Spleen (tissue), 11 donors: ENCODE results near the gene HDAC9. TPM values are rescaled to one million over a fixed set of nuclear protein-coding genes. Genes with fewer than 3 reads are reported as not detected.
A peak's percentile ranks its signal among the peaks of the same experiment; 100 is the strongest.

Experiments used
- DNase-seq: peaks from one replicate; pipeline ENCODE4 v3.0.0-alpha.2; 2020
- H3K27ac ChIP-seq, 8 donors: fragments of 200-600 bp; sonication (generic) in 7 of 8; 1 replicate in 4 of 8; 2 replicates in 4 of 8; pipeline versions ENCODE4 v1.5.0 to v1.8.0; 2016 to 2021; ENCODE audit warnings: inconsistent platforms in 4 of 8, mild to moderate bottlenecking in 4 of 8, moderate library complexity in 1 of 8
- H3K27me3 ChIP-seq, 7 donors: fragments of 200-600 bp; sonication (generic) in 6 of 7; replicated peaks in 1 of 7; 1 replicate in 4 of 7; 2 replicates in 3 of 7; pipeline versions ENCODE4 v1.5.0 to v1.8.0; 2016 to 2021; ENCODE audit warnings: inconsistent platforms in 3 of 7, mild to moderate bottlenecking in 1 of 7
- H3K36me3 ChIP-seq, 6 donors: fragments of 200-600 bp; sonication (generic) in 5 of 6; 1 replicate in 4 of 6; 2 replicates in 2 of 6; pipeline versions ENCODE4 v1.5.0 to v1.8.0; 2016 to 2021; ENCODE audit warnings: inconsistent platforms in 2 of 6
- H3K4me1 ChIP-seq, 6 donors: fragments of 200-600 bp; sonication (generic) in 5 of 6; 1 replicate in 3 of 6; 2 replicates in 3 of 6; pipeline versions ENCODE4 v1.5.0 to v1.8.0; 2016 to 2021; ENCODE audit warnings: inconsistent platforms in 3 of 6
- H3K4me3 ChIP-seq, 8 donors: fragments of 200-600 bp; sonication (generic) in 7 of 8; 1 replicate in 4 of 8; 2 replicates in 4 of 8; pipeline versions ENCODE4 v1.5.0 to v1.8.0; 2016 to 2021; ENCODE audit warnings: inconsistent platforms in 4 of 8, mild to moderate bottlenecking in 4 of 8, moderate library complexity in 2 of 8
- H3K9me3 ChIP-seq, 8 donors: fragments of 200-600 bp; sonication (generic) in 7 of 8; 1 replicate in 4 of 8; 2 replicates in 4 of 8; pipeline versions ENCODE4 v1.5.0 to v1.8.0; 2016 to 2021; ENCODE audit warnings: inconsistent platforms in 4 of 8
- CTCF ChIP-seq, 11 experiments: fragments of 200-600 bp in 7 of 11; fragments of 450-650 bp in 4 of 11; sonication (generic) in 4 of 11; IDR thresholded peaks in 8 of 11; conservative IDR thresholded peaks in 3 of 11; 1 replicate in 7 of 11; 2 replicates in 4 of 11; pipeline versions ENCODE4 v1.4.0 to v1.8.0; 2016 to 2021; ENCODE audit warnings: antibody characterized with exemption in 11 of 11, inconsistent platforms in 4 of 11, mild to moderate bottlenecking in 1 of 11
- POLR2A ChIP-seq, 3 donors: fragments of 450-650 bp; IDR thresholded peaks; one replicate each; pipeline ENCODE4 v1.5.1; 2017; ENCODE audit warnings: antibody characterized with exemption in 3 of 3, mild to moderate bottlenecking in 1 of 3
- POLR2AphosphoS5 ChIP-seq, 3 donors: sonication (generic); formaldehyde crosslinking; IDR thresholded peaks; one replicate each; pipeline ENCODE4 v1.5.1; 2017; ENCODE audit warnings: antibody characterized with exemption in 3 of 3
- WGBS, 5 donors: extraction: QIAGEN DNeasy Blood & Tissue Kit in 3 of 5; methylation state at CpG; one replicate each; pipeline versions ENCODE4 v1.1.5 to v1.1.7; 2013 to 2018; 5-methylcytosine and 5-hydroxymethylcytosine counted together
- intact Hi-C: fragments of 100-400 bp; cut with DNase I; formaldehyde crosslinking; loops from one replicate; pipeline ENCODE4 v1.15.0; 2023; ENCODE audit warnings: low total_unique reads
- polyA plus RNA-seq, 3 donors: library from polyadenylated mRNA; stranded (reverse); fragments of 200-250 nt; gene quantifications; one replicate each; pipeline ENCODE4 v1.2.1, GENCODE V29; 2013
- total RNA-seq, 7 donors: library from RNA; depleted of rRNA in 3 of 7; stranded (reverse); fragments of >200 nt in 3 of 7; fragmentation: NEBNext Ultra II Directional in 4 of 7; extraction: Animal tissue kit (Norgen Biotek cat#: 25700) in 4 of 7; gene quantifications; one replicate each; pipeline versions ENCODE4 v1.1.0 to v1.2.1, GENCODE V29; 2016 to 2021
- donor health status: healthy with polysubstance abuse.
- donor health status: DM: no; HTN: no; CAD: no; lungs with moderate emphysema.
- donor health status: DM: no; HTN: no; CAD: no.
- donor health status: Bipolar disorder and iron deficiency.
- donor health status: healthy.
- donor health status: DM: no; HTN: no; CAD: no.
- donor health status: DM: yes; HTN: yes; CAD: no.

The HDAC9 gene
- total and polyA plus RNA-seq, 10 donors, result 15.9 to 100 (median 66.1) TPM

- intact Hi-C loops, result no loop called here
- Histone ChIP-seq H3K36me3 (no peaks in the 10 kb centered on the region), H3K27me3 (no peaks in the 10 kb centered on the region), H3K4me3 (no peak overlapping the region), H3K9me3 (no peaks in the 10 kb centered on the region), H3K4me1 (peaks cover 0 to 35% (median 17%) of the 10 kb centered on the region in 6 donors), H3K27ac (peak overlapping the region in 2 of 8 donors; percentile 34 to 41)
- no peak for TF ChIP-seq CTCF (IDR thresholded peaks at IDR 0.05 in 8 of 11, conservative IDR thresholded peaks at IDR 0.05 in 3 of 11)
- TF ChIP-seq POLR2A (IDR thresholded peaks at IDR 0.05), result no peak
- no peak for TF ChIP-seq POLR2AphosphoS5 (IDR thresholded peaks at IDR 0.05)
- DNase-seq, result no peak
- 80 to 92% (median 90%) methylated on average over 6 of the region's 6 CpGs for WGBS, 5 donors
Observed at GRCh38 chr7:18518555-18518954, 23.0 kb downstream of the HDAC9 start.

GRCh38 chr7:18520450-18521235 lies 25.1 kb downstream of the HDAC9 start:
- Histone ChIP-seq H3K4me1 (peaks cover 0 to 38% (median 17%) of the 10 kb centered on the region in 6 donors), H3K27me3 (no peaks in the 10 kb centered on the region), H3K9me3 (no peaks in the 10 kb centered on the region), H3K36me3 (no peaks in the 10 kb centered on the region), H3K4me3 (peak overlapping the region in 1 of 8 donors; percentile 13), H3K27ac (peak overlapping the region in 7 of 8 donors; percentile 41 to 83 (median 74))
- WGBS, 5 donors, result 57 to 68% (median 61%) methylated on average over 5 of the region's 5 CpGs
- intact Hi-C loops, result no loop called here
- TF ChIP-seq CTCF (IDR thresholded peaks at IDR 0.05 in 8 of 11, conservative IDR thresholded peaks at IDR 0.05 in 3 of 11) (no peak), POLR2A (IDR thresholded peaks at IDR 0.05) (no peak), POLR2AphosphoS5 (IDR thresholded peaks at IDR 0.05) (no peak)
- DNase-seq, result no peak

- Histone ChIP-seq H3K4me1 (peaks cover 0 to 43% (median 18%) of the 10 kb centered on the region in 6 donors), H3K27me3 (no peaks in the 10 kb centered on the region), H3K4me3 (peak overlapping the region in 1 of 8 donors; percentile 13), H3K9me3 (no peaks in the 10 kb centered on the region), H3K27ac (peak overlapping the region in 7 of 8 donors; percentile 41 to 83 (median 74)), H3K36me3 (no peaks in the 10 kb centered on the region)
- intact Hi-C loops, result no loop called here
- DNase-seq, result no peak
- no peak for TF ChIP-seq CTCF (IDR thresholded peaks at IDR 0.05 in 8 of 11, conservative IDR thresholded peaks at IDR 0.05 in 3 of 11)
- TF ChIP-seq POLR2AphosphoS5 (IDR thresholded peaks at IDR 0.05), result no peak
- no peak for TF ChIP-seq POLR2A (IDR thresholded peaks at IDR 0.05)
- 58 to 73% (median 68%) methylated on average over 3 of the region's 3 CpGs for WGBS, 5 donors
Observed at GRCh38 chr7:18521236-18521589, 25.7 kb downstream of the HDAC9 start.

GRCh38 chr7:18521945-18522566 lies 26.5 kb downstream of the HDAC9 start:
- DNase-seq, result no peak
- intact Hi-C loops, result no loop called here
- Histone ChIP-seq H3K9me3 (no peaks in the 10 kb centered on the region), H3K4me1 (peaks cover 0 to 52% (median 20%) of the 10 kb centered on the region in 6 donors), H3K27ac (peak overlapping the region in 5 of 8 donors; percentile 2 to 83 (median 78)), H3K27me3 (no peaks in the 10 kb centered on the region), H3K36me3 (no peaks in the 10 kb centered on the region), H3K4me3 (no peak overlapping the region)
- WGBS, 5 donors, result 52 to 70% (median 61%) methylated on average over 5 of the region's 5 CpGs
- TF ChIP-seq CTCF (IDR thresholded peaks at IDR 0.05 in 8 of 11, conservative IDR thresholded peaks at IDR 0.05 in 3 of 11) (no peak), POLR2AphosphoS5 (IDR thresholded peaks at IDR 0.05) (no peak), POLR2A (IDR thresholded peaks at IDR 0.05) (no peak)
